HG02870 (cell line): ENCODE measurements around the gene ZNF768.

Experiments
- ATAC-seq: cut with Tn5 transposase; IDR thresholded peaks from one replicate; pipeline ENCODE4 v1.9.1; 2021; ENCODE audit warnings: mild to moderate bottlenecking, moderate library complexity; ENCODE audit not compliant: unreplicated experiment

ZNF768 gene

DNA sequence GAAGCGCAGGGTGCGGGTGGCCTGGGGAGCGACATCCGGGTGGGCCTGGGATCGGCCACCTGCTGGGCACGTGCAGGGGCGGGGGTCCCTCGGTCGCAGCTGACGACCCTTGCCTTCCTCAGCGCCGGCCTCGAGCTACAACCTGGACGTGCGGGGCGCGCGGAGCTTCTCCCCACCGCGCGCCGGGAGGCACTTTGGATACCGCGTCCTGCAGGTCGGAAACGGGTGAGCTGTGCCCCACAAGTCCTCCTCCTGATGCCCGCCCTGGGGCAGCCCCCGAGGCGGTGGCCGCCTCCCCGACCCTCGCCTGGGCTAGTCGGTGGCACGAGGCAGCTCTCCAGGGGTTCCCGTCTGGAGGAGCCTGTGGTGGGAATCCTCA, 52.3 kb downstream of the ZNF768 start:
- no peak for ATAC-seq
